WTC11 (cell line): ENCODE measurements around the gene WNK1. TPM values are rescaled to one million over a fixed set of nuclear protein-coding genes. Genes with fewer than 3 reads are reported as not detected.

Experiments used
- ATAC-seq: fragments of 200-7000 bp; cut with Tn5 transposase; 2 replicates; pipeline ENCODE4 v1.10.0; 2021; ENCODE audit warnings: mild to moderate bottlenecking, moderate library complexity
- CTCF ChIA-PET: fragments of 300-600 bp; sonication (Branson Sonifier 250); formaldehyde crosslinking; loops from one replicate; lab custom pipeline; 2021; ENCODE audit warnings: antibody characterized with exemption; lab: Charles Lee
- POLR2A ChIA-PET: fragments of 350-600 bp; sonication (Branson Sonifier 250); formaldehyde crosslinking; loops from one replicate; lab custom pipeline; 2021; ENCODE audit warnings: antibody characterized with exemption; lab: Charles Lee
- DNase-seq: peaks from one replicate; pipeline ENCODE4 v3.0.0; 2021; ENCODE audit warnings: low spot score
- H3K27ac Mint-ChIP-seq: 2 replicates; pipeline ENCODE4 v1.8.0; 2021; ENCODE audit warnings: mixed read lengths
- H3K27me3 Mint-ChIP-seq: 2 replicates; pipeline ENCODE4 v1.8.0; 2021; ENCODE audit warnings: low read depth, mild to moderate bottlenecking, moderate library complexity, mixed read lengths
- H3K36me3 Mint-ChIP-seq: 2 replicates; pipeline ENCODE4 v1.8.0; 2021; ENCODE audit warnings: mixed read lengths
- H3K4me1 Mint-ChIP-seq: 2 replicates; pipeline ENCODE4 v1.8.0; 2022; ENCODE audit warnings: mixed read lengths
- H3K4me3 Mint-ChIP-seq: 2 replicates; pipeline ENCODE4 v1.8.0; 2021; ENCODE audit warnings: mild to moderate bottlenecking, moderate library complexity, mixed read lengths
- H3K9me3 Mint-ChIP-seq: 2 replicates; pipeline ENCODE4 v1.8.0; 2021; ENCODE audit warnings: mixed read lengths
- ATF6 ChIP-seq: sonication (generic); formaldehyde crosslinking; IDR thresholded peaks from 2 replicates; pipeline ENCODE4 v1.8.1; 2023; ENCODE audit warnings: mild to moderate bottlenecking, missing genetic modification reagents
- CREM ChIP-seq: sonication (generic); formaldehyde crosslinking; IDR thresholded peaks from 2 replicates; pipeline ENCODE4 v1.8.1; 2022; ENCODE audit warnings: mild to moderate bottlenecking, missing genetic modification reagents, moderate library complexity
- FOXJ3 ChIP-seq: sonication (generic); formaldehyde crosslinking; IDR thresholded peaks from 2 replicates; pipeline ENCODE4 v1.9.0; 2021; ENCODE audit warnings: missing genetic modification reagents, mild to moderate bottlenecking, borderline replicate concordance
- GABPB1 ChIP-seq: sonication (generic); formaldehyde crosslinking; IDR thresholded peaks from 2 replicates; pipeline ENCODE4 v1.8.1; 2023; ENCODE audit warnings: mild to moderate bottlenecking, missing genetic modification reagents
- HMGA2 ChIP-seq: fragments of 250-450 bp; sonication (Bioruptor Pico); IDR thresholded peaks from 2 replicates; pipeline ENCODE4 v1.4.0; 2021; ENCODE audit warnings: mild to moderate bottlenecking, moderate library complexity
- JAZF1 ChIP-seq: fragments of 250-450 bp; sonication (Bioruptor Pico); IDR thresholded peaks from 2 replicates; pipeline ENCODE4 v1.9.0; 2021; ENCODE audit warnings: moderate library complexity, mild to moderate bottlenecking, inconsistent platforms
- KAT7 ChIP-seq: sonication (generic); formaldehyde crosslinking; IDR thresholded peaks from 2 replicates; pipeline ENCODE4 v1.8.1; 2023; ENCODE audit warnings: missing genetic modification reagents, mild to moderate bottlenecking, borderline replicate concordance
- MAX ChIP-seq: sonication (generic); formaldehyde crosslinking; IDR thresholded peaks from 2 replicates; pipeline ENCODE4 v1.8.0; 2022; ENCODE audit warnings: mild to moderate bottlenecking, missing genetic modification reagents
- NR1H2 ChIP-seq: sonication (generic); formaldehyde crosslinking; IDR thresholded peaks from 2 replicates; pipeline ENCODE4 v1.9.0; 2021; ENCODE audit warnings: mild to moderate bottlenecking, moderate library complexity, missing genetic modification reagents
- RELA ChIP-seq: sonication (generic); formaldehyde crosslinking; IDR thresholded peaks from 2 replicates; pipeline ENCODE4 v1.8.1; 2022; ENCODE audit warnings: missing genetic modification reagents, mild to moderate bottlenecking, borderline replicate concordance
- ZBTB43 ChIP-seq: sonication (generic); formaldehyde crosslinking; IDR thresholded peaks from 2 replicates; pipeline ENCODE4 v1.8.1; 2023; ENCODE audit warnings: mild to moderate bottlenecking, missing genetic modification reagents
- ZMAT4 ChIP-seq: fragments of 250-450 bp; sonication (Bioruptor Pico); IDR thresholded peaks from 2 replicates; pipeline ENCODE4 v1.9.0; 2021; ENCODE audit warnings: mild to moderate bottlenecking
- ZNF219 ChIP-seq: sonication (generic); formaldehyde crosslinking; IDR thresholded peaks from 2 replicates; pipeline ENCODE4 v1.8.0; 2023; ENCODE audit warnings: missing genetic modification reagents, mild to moderate bottlenecking, borderline replicate concordance
- ZNF263 ChIP-seq: sonication (generic); formaldehyde crosslinking; IDR thresholded peaks from 2 replicates; pipeline ENCODE4 v1.8.1; 2022; ENCODE audit warnings: low read depth, mild to moderate bottlenecking, moderate library complexity, missing genetic modification reagents
- ZNF425 ChIP-seq: fragments of 250-450 bp; sonication (Bioruptor Pico); conservative IDR thresholded peaks from 2 replicates; pipeline ENCODE4 v1.9.0; 2021; ENCODE audit warnings: mild to moderate bottlenecking
- total RNA-seq: library from RNA; stranded (reverse); gene quantifications from 3 replicates; pipeline ENCODE4 v1.2.3, GENCODE V29; 2021

Gene WNK1
- total RNA-seq, 1 experiment from 2014 or later, result 118 TPM

- Mint-ChIP-seq H3K4me3 (no peak overlapping the region), H3K4me1 (peaks cover 40% of the 10 kb centered on the region), H3K9me3 (0 out of 2 replicates have a peak, but pooled peaks cover 3% of the 10 kb centered on the region), H3K36me3 (no peaks in the 10 kb centered on the region), H3K27me3 (no peaks in the 10 kb centered on the region), H3K27ac (peak overlapping the region; percentile 52; the same call in 1 of the 2 replicates)
- TF ChIP-seq JAZF1 (CRISPR knock-in tag) (no peak), GABPB1 (CRISPR knock-in tag) (no peak), ZNF263 (no peak), ZBTB43 (no peak), MAX (no peak), CREM (no peak), HMGA2 (CRISPR knock-in tag) (no peak)
- DNase-seq (no peak), ATAC-seq (peak; percentile 82)
- ChIA-PET CTCF (interaction anchor here (2.2 kb wide), 1 partner anchor 148 kb away, joined by 10 read pairs; no protein-coding TSS in a partner anchor), POLR2A (interaction anchor here (3.0 kb wide), 1 partner anchor 27 kb away, joined by 17 read pairs; the partner anchor contains the start of gene WNK1)
These were observed 28.1 kb upstream of the WNK1 start for GRCh38 chr12:724194-724855.

GRCh38 chr12:725076-725475 is 27.3 kb upstream of the WNK1 start:
- no peaks in the 10 kb centered on the region for H3K36me3 Mint-ChIP-seq
- CTCF ChIA-PET, result no interaction called here
- POLR2A ChIA-PET, result no interaction called here

More at GRCh38 chr12:725076-725475, 27.3 kb upstream of the WNK1 start:
- ATAC-seq, result no peak
- no peaks in the 10 kb centered on the region for H3K27me3 Mint-ChIP-seq
- TF ChIP-seq NR1H2, result no peak
- TF ChIP-seq CREM, result no peak
- TF ChIP-seq FOXJ3, result no peak
- TF ChIP-seq MAX, result no peak
- no peak for TF ChIP-seq ZMAT4
- no peak for TF ChIP-seq HMGA2 (CRISPR knock-in tag)
- no peak for TF ChIP-seq KAT7
- TF ChIP-seq ZNF219 (CRISPR knock-in tag), result no peak
- TF ChIP-seq ZNF425 (CRISPR knock-in tag), result no peak
- TF ChIP-seq RELA (CRISPR knock-in tag), result no peak
- no peak for TF ChIP-seq ATF6 (CRISPR knock-in tag)
- TF ChIP-seq, all 79 proteins: peak for 0
- DNase-seq, result no peak
- H3K9me3 Mint-ChIP-seq, result 0 out of 2 replicates have a peak, but pooled peaks cover 3% of the 10 kb centered on the region
- H3K4me3 Mint-ChIP-seq, result no peak overlapping the region
- H3K27ac Mint-ChIP-seq, result no peak overlapping the region
- peaks cover 34% of the 10 kb centered on the region for H3K4me1 Mint-ChIP-seq
